GM12891 (cell line): ENCODE data around the gene GIMAP1.

Source experiments
- DNase-seq: peaks from one replicate; pipeline ENCODE4 v3.0.0; 2011; ENCODE audit warnings: low spot score; ENCODE audit not compliant: insufficient read length
- FAIRE-seq: peaks from 2 replicates; lab custom pipeline; 2011; peaks lifted over from hg19 to GRCh38; lab: Jason Lieb, UNC
- PAX5 ChIP-seq: IDR thresholded peaks from 2 replicates; pipeline ENCODE4 v1.6.1; 2011; ENCODE audit warnings: low read length, moderate library complexity, mild to moderate bottlenecking; ENCODE audit not compliant: insufficient read depth, severe bottlenecking
- POLR2A ChIP-seq: IDR thresholded peaks from 2 replicates; pipeline ENCODE4 v1.6.1; 2011; ENCODE audit warnings: low read depth, low read length, control low read depth
- POLR2AphosphoS5 ChIP-seq: IDR thresholded peaks from 2 replicates; pipeline ENCODE4 v1.6.1; 2011; ENCODE audit warnings: low read depth, low read length, control low read depth
- POU2F2 ChIP-seq: IDR thresholded peaks from 2 replicates; pipeline ENCODE4 v1.6.1; 2011; ENCODE audit warnings: low read depth, mild to moderate bottlenecking, control low read depth, low read length, moderate library complexity
- SPI1 ChIP-seq: IDR thresholded peaks from 2 replicates; pipeline ENCODE4 v1.6.1; 2011; ENCODE audit warnings: low read depth, low read length, control low read depth
- TAF1 ChIP-seq: IDR thresholded peaks from 2 replicates; pipeline ENCODE4 v1.6.1; 2011; ENCODE audit warnings: low read depth, low read length, control low read depth

Gene GIMAP1

DNA sequence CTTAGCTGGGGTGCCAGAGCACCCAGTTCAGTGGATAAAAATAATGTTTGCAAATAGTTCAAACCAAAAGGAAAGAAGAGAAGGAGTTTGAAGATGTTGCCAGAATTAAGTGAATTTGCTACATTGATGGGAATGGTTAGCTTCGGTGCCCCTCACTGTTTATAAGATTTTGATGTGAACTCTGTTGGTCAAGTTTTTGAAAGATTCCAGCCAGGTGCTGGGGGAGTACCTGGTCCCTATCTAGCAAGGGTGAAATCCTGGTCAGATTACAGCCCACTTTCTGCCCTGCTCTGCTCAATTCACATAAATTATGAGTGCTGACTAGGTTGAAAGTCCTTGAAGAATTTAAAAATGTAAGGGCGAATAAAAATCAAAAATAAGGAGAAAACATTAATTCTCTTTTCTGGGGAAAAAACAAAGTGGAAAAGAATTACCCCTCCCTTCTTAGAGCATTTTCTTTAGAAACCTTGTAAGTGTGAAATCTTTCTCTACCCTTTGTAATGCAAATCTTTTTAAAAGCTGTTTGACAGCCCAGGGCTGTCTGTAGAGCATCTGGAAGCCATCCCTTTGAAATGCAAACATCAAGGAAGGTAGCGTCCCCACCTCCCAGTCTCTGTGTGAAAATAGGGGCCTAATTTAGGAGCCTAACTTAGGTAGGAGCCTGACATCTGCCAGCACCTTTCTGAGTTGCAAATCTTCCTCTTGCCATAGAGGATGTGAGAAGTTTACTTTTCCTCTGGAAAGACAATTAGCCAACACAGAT, 19.4 kb downstream of the GIMAP1 start:
- no peak for DNase-seq
- TF ChIP-seq POLR2A (no peak), POU2F2 (no peak), TAF1 (no peak), SPI1 (no peak), PAX5 (no peak), POLR2AphosphoS5 (no peak)
- no peak for FAIRE-seq

GRCh38 chr7:150736864-150737263, 20.5 kb downstream of the GIMAP1 start:
- DNase-seq (no peak), FAIRE-seq (no peak)
- TF ChIP-seq POLR2AphosphoS5 (no peak), POU2F2 (no peak), TAF1 (no peak), PAX5 (no peak), SPI1 (no peak), POLR2A (no peak)

- DNase-seq (no peak), FAIRE-seq (peak; percentile 95)
- TF ChIP-seq PAX5 (no peak), TAF1 (peak; percentile 41; the same call in 1 of the 2 replicates), POU2F2 (peak; percentile 11; the same call in 1 of the 2 replicates), SPI1 (peak; percentile 69), POLR2AphosphoS5 (peak; percentile 50; the same call in 1 of the 2 replicates), POLR2A (peak; percentile 69)
These were observed 21.0 kb downstream of the GIMAP1 start, which contains the start of gene GIMAP5 for GRCh38 chr7:150737265-150738055. Gene GIMAP5, plus strand, starts transcription at chr7:150737418. Its CDS starts 3,467 bp downstream, at chr7:150740885.

DNA sequence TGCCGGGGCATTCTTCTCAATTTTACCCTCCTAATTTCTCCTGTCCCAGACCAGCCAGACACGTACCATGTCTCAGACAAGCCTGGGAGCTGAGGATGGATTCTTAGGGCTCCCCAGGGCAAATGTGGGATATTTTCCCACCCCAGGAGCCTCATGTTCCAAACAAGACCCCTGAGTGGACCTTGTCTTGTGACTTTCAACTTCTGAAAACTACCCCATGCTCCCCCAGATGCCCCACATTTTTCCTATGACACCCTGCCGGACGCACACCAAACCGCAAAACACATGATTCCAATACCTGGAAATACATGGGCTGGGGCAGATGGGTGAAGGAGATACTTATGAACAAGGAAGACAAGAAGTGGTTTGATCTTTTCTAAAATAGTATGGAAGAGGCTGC, 21.7 kb downstream of the GIMAP1 start:
- FAIRE-seq (no peak), DNase-seq (no peak)
- TF ChIP-seq SPI1 = no peak

- FAIRE-seq (peak; percentile 54), DNase-seq (no peak)
- TF ChIP-seq PAX5 (no peak), POLR2A (peak; percentile 23; the same call in 1 of the 2 replicates)
These were observed 22.2 kb downstream of the GIMAP1 start for GRCh38 chr7:150738591-150739001.

- no peak for DNase-seq
- TF ChIP-seq SPI1 (no peak), PAX5 (no peak), TAF1 (no peak), POU2F2 (no peak), POLR2A (no peak), POLR2AphosphoS5 (no peak)
- no peak for FAIRE-seq
These were observed 22.6 kb downstream of the GIMAP1 start for GRCh38 chr7:150739033-150739432.

DNA sequence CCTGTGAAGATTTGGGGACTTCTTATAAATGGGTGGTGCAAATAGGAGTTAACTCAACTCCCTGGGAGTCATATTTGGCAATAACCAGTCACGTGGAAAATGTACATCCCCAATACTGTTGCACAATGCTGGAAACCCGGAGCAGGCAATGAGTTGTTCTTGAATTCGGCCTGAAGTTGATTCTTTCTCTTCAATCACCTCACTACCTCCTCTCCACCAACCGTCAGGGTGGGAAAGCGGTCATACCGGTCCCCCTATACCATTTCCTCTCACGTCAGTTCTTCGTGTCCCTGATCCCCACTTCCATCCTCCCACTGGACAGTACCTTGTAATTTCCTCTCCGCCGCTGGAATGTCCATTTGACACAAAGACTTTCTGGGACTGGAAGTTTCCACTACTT, 23.6 kb downstream of the GIMAP1 start:
- DNase-seq (no peak), FAIRE-seq (peak; percentile 23)
- TF ChIP-seq PAX5 (no peak), POLR2A (no peak), POLR2AphosphoS5 (no peak), SPI1 (no peak), TAF1 (no peak), POU2F2 (no peak)

DNA sequence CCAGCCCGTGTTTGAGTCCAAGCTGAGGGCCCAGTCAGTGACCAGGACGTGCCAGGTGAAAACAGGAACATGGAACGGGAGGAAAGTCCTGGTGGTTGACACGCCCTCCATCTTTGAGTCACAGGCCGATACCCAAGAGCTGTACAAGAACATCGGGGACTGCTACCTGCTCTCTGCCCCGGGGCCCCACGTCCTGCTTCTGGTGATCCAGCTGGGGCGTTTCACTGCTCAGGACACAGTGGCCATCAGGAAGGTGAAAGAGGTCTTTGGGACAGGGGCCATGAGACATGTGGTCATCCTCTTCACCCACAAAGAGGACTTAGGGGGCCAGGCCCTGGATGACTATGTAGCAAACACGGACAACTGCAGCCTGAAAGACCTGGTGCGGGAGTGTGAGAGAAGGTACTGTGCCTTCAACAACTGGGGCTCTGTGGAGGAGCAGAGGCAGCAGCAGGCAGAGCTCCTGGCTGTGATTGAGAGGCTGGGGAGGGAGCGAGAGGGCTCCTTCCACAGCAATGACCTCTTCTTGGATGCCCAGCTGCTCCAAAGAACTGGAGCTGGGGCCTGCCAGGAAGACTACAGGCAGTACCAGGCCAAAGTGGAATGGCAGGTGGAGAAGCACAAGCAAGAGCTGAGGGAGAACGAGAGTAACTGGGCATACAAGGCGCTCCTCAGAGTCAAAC, 26.0 kb downstream of the GIMAP1 start:
- TF ChIP-seq POLR2A (no peak), POU2F2 (no peak), TAF1 (no peak), SPI1 (no peak), PAX5 (no peak), POLR2AphosphoS5 (no peak)
- DNase-seq (no peak), FAIRE-seq (no peak)

DNA sequence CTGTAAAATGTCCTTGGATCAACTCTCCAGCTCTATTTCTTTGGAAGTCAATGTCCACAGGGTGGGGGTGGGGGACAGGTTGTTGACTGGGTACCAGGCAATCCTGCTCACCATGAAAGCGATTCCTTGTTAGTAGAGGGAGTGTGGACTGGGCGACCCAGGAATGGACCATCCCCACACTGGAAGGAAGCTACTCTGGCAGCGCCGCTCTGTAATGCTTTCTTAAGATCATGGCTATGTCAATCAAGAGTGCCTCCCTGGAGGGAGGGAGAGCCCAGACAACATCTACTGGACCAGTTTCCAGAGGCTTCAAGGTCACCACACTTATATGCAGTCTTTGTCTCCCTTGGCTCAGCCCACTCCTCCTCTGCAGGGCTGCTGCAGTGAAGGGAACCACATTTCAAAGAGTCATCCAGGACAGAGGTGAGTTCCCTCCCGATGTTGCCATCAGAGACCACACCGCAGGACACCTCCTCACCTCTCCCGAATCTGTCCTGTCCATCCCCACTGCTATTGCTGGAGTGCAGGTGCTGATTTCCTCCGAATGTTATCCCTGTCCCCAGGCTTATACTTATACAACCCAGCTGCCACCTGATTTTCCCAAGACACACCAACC, 27.7 kb downstream of the GIMAP1 start:
- FAIRE-seq (no peak), DNase-seq (no peak)
- TF ChIP-seq POU2F2 = no peak
- TF ChIP-seq SPI1 = no peak
- TF ChIP-seq TAF1 = no peak
- TF ChIP-seq POLR2AphosphoS5 = peak; percentile 17; the same call in 1 of the 2 replicates
- TF ChIP-seq POLR2A = no peak
- TF ChIP-seq PAX5 = no peak
